GM12873 (cell line): ENCODE results near the gene RAN.

ENCODE experiments used
- CTCF ChIP-seq: IDR thresholded peaks from 2 replicates; pipeline ENCODE4 v1.5.1; 2012; ENCODE audit warnings: low read depth, mild to moderate bottlenecking, moderate library complexity, low read length, control low read depth; ENCODE audit not compliant: insufficient read depth; ENCODE audit errors: missing control alignments

Gene RAN

GRCh38 chr12:130859161-130859560 is 12.7 kb upstream of the RAN start:
- TF ChIP-seq CTCF: no peak

GRCh38 chr12:130860311-130860710 is 11.6 kb upstream of the RAN start:
- TF ChIP-seq CTCF: no peak

DNA sequence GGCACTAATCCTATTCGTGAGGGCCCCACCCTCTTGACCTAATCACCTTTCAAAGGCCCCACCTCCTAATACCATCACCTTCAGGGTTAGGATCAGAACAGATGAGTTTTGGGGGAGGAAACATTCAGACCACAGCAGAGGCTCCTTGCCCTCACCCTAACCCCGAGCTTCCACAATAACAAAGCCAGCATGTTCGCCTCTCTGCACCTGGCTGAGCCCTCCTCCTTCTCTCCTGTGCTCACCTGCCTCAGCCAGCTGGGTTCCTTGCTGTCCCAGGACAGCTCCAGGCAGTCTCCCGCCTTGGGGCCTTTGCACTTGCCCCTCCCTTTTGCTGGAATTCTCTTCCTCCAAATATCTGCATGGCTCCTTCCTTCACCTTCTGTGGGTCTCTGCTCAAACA is 9.7 kb upstream of the RAN start:
- no peak for TF ChIP-seq CTCF

- no peak for TF ChIP-seq CTCF
Measured at GRCh38 chr12:130863298-130863697, 8.6 kb upstream of the RAN start.

GRCh38 chr12:130868412-130868811 is 3.5 kb upstream of the RAN start:
- TF ChIP-seq CTCF: no peak

- peak; percentile 84 for TF ChIP-seq CTCF
Measured at GRCh38 chr12:130870442-130871285, 1.2 kb upstream of the RAN start.

DNA sequence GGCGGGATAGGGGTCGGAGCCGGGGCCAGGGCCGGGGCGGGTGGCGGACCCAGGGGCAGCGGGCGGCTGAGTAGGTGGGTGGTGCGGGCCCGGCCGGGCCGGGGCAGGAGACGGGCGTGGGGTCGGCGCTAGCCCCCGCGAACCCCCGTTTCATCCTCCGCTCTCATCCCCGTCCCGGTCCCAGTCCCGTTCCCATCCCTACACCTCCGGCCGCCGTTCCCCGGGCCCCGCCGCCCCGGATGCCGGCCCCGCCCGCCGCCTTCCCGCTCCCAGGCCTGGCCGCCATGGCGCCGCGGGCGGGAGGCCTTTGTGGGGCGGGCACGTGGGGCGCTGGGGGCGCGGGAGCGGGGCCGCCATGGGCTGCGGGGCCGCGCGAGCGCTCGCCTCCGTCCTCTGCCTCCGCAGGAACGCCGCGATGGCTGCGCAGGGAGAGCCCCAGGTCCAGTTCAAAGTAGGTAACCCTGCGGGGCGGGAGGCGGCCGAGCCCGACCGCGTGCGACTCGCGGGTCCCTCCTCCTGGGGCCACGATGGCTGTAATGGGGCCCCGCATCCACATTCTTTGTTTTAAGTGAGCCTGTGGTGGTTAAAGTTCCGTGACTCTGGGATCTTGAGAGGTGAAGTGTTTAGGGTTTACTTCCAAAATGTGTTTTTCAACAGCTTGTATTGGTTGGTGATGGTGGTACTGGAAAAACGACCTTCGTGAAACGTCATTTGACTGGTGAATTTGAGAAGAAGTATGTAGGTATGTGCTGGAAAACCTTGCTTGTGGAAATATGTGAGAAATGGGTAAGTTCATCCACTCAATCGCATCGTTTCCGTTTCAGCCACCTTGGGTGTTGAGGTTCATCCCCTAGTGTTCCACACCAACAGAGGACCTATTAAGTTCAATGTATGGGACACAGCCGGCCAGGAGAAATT is 572 bp downstream of the RAN start:
- no peak for TF ChIP-seq CTCF
